K562 treated with DMSO at 1 percent for 48 hours (cell line): ENCODE results near the gene ACSF2. TPM values are rescaled to one million over a fixed set of nuclear protein-coding genes. Genes with fewer than 3 reads are reported as not detected.

Experiments
- total RNA-seq: library from RNA; unstranded; fragments of 300-600 nt; gene quantifications from 2 replicates; pipeline ENCODE4 v1.2.3, GENCODE V29; 2022; ENCODE audit warnings: low replicate concordance; ENCODE audit errors: extremely low read depth

ACSF2 gene
- not detected in 2 replicates for total RNA-seq

GRCh38 chr17:50425682-50426471 lies at the start of gene ACSF2:
Gene ACSF2, plus strand, starts transcription at chr17:50426218. Its CDS starts 44 bp downstream, at chr17:50426262.

GRCh38 chr17:50397111-50397918 lies 28.7 kb upstream of the ACSF2 start, which contains the start of gene LRRC59:
Gene LRRC59, minus strand, starts transcription at chr17:50397523. Its CDS starts 206 bp downstream, at chr17:50397317.

GRCh38 chr17:50468304-50469207 lies 42.5 kb downstream of the ACSF2 start, which contains the start of gene CHAD:
Gene CHAD, minus strand, starts transcription at chr17:50468880. Its CDS starts 67 bp downstream, at chr17:50468813.

GRCh38 chr17:50478391-50479381 lies 52.7 kb downstream of the ACSF2 start, which contains the start of gene RSAD1:
Gene RSAD1, plus strand, starts transcription at chr17:50478860. Its CDS starts 25 bp downstream, at chr17:50478885.

GRCh38 chr17:50507871-50508572 lies 82.0 kb downstream of the ACSF2 start, which contains the start of gene MYCBPAP:
Gene MYCBPAP, plus strand, starts transcription at chr17:50508439. Its CDS starts 236 bp downstream, at chr17:50508675.

Other genes starting within 250 kb of the ACSF2 start
- not detected in 2 replicates for gene COL1A1, start 224.6 kb upstream of the ACSF2 start, total RNA-seq
- not detected in 2 replicates for gene TMEM92, start 151.8 kb upstream of the ACSF2 start, total RNA-seq
- gene XYLT2, start 80.1 kb upstream of the ACSF2 start, total RNA-seq: not detected in 2 replicates
- not detected in 2 replicates for gene MRPL27, start 53.0 kb upstream of the ACSF2 start, total RNA-seq
- gene EME1, start 53.0 kb upstream of the ACSF2 start, total RNA-seq: not detected in 2 replicates
- not detected in 2 replicates for gene LRRC59, start 28.7 kb upstream of the ACSF2 start, total RNA-seq
- gene CHAD, start 42.7 kb downstream of the ACSF2 start, total RNA-seq: not detected in 2 replicates
- gene RSAD1, start 52.6 kb downstream of the ACSF2 start, total RNA-seq: not detected in 2 replicates
- gene MYCBPAP, start 82.2 kb downstream of the ACSF2 start, total RNA-seq: not detected in 2 replicates
- not detected in 2 replicates for gene EPN3, start 106.5 kb downstream of the ACSF2 start, total RNA-seq
- not detected in 2 replicates for gene SPATA20, start 121.0 kb downstream of the ACSF2 start, total RNA-seq
- not detected in 2 replicates for gene CACNA1G, start 134.5 kb downstream of the ACSF2 start, total RNA-seq
- gene ABCC3, start 208.7 kb downstream of the ACSF2 start, total RNA-seq: not detected in 2 replicates